H1 (cell line): ENCODE measurements around the gene GALNT9. TPM values are rescaled to one million over a fixed set of nuclear protein-coding genes. Genes with fewer than 3 reads are reported as not detected.

Source experiments
- CBX5 ChIP-seq: fragments of 300-800, 300-1000 bp; sonication (generic); IDR thresholded peaks from 2 replicates; pipeline ENCODE4 v1.7.1; 2016; ENCODE audit warnings: antibody characterized with exemption, low read length, low read depth
- CBX8 ChIP-seq: fragments of 300-800, 300-1000 bp; sonication (generic); IDR thresholded peaks from 2 replicates; pipeline ENCODE4 v1.7.1; 2016; ENCODE audit warnings: low read depth, low read length, borderline replicate concordance
- CHD1 ChIP-seq: IDR thresholded peaks from 2 replicates; pipeline ENCODE4 v1.6.1; 2012; ENCODE audit warnings: low read depth, low read length, improper control_type of control experiment
- GTF2F1 ChIP-seq: IDR thresholded peaks from 2 replicates; pipeline ENCODE4 v1.6.1; 2012; ENCODE audit warnings: low read depth, low read length, improper control_type of control experiment, borderline replicate concordance
- JUN ChIP-seq: IDR thresholded peaks from 2 replicates; pipeline ENCODE4 v1.6.1; 2011; ENCODE audit warnings: low read depth, mild to moderate bottlenecking, improper control_type of control experiment, low read length
- NANOG ChIP-seq: IDR thresholded peaks from 2 replicates; pipeline ENCODE4 v1.6.1; 2011; ENCODE audit warnings: low read length, low read depth, mild to moderate bottlenecking, inconsistent platforms; ENCODE audit not compliant: insufficient read depth, poor library complexity, severe bottlenecking
- POLR2AphosphoS5 ChIP-seq: IDR thresholded peaks from 2 replicates; pipeline ENCODE4 v1.6.1; 2011; ENCODE audit warnings: low read depth, low read length
- RNF2 ChIP-seq: fragments of 200-900, 300-1000 bp; sonication (generic); IDR thresholded peaks from 2 replicates; pipeline ENCODE4 v1.7.1; 2016; ENCODE audit warnings: borderline replicate concordance, low read depth, mild to moderate bottlenecking, antibody characterized with exemption, low read length; ENCODE audit not compliant: poor library complexity, severe bottlenecking; ENCODE audit errors: missing control alignments
- USF2 ChIP-seq: IDR thresholded peaks from 2 replicates; pipeline ENCODE4 v1.6.1; 2011; ENCODE audit warnings: low read length, improper control_type of control experiment
- polyA plus RNA-seq, 7 experiments: library from polyadenylated mRNA; depleted of rRNA in 3 of 7; stranded (reverse) in 5 of 7; unstranded in 2 of 7; fragments of >200 nt in 5 of 7; fragments of 200-250 nt in 2 of 7; gene quantifications; 1 replicate in 5 of 7; 2 replicates in 1 of 7; 4 replicates in 1 of 7; pipeline versions ENCODE4 v1.2.1 to v1.2.3, GENCODE V29; 2011 to 2013; ENCODE audit warnings: missing spikeins in 2 of 7, mixed read lengths in 2 of 7
- total RNA-seq: library from RNA; stranded (reverse); fragmentation: NEBNext Ultra II Directional; extraction: Animal tissue kit (Norgen Biotek cat#: 25700); gene quantifications from 2 replicates; pipeline ENCODE4 v1.2.1, GENCODE V29; 2021

GALNT9 gene
- total and polyA plus RNA-seq, 2 of the 8 experiments (the other 6 are each of a cell fraction or from before 2014, with no cell fraction given) = 2.0 to 3.6 TPM

DNA sequence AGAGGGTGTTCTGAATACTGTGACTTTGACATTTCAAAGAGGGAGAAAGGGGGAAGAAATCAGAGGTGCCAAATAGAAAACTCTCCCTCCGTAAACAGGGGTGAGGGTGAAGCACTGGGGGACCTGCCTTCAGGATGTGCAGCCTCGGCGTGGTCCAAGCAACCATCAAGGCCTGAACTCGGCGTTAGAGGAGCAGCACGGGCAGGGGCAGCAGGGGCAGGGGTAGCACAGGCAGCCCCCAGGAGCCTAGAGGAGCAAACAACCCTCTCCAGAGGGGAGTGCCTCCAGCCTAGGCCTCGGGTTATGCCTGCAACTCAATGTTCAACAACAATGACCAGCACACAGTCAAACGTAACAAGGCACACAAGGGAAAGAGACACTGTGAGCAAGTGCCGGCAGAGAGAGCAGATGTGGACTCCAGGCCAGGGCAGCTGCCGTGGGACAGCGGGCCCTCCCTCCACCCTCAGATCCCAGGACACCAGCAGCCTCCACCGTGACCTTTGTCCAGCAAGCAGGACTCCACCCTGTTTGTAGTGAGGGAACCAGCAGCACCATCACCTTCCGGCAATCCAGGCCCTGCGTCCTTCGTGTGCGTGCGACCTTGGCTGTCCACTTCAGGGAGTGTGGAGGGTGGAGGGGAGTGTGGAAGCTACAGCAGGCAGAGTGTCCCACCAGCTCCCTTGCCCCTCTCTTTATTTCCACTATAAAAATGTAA, 18.0 kb downstream of the GALNT9 start (continued):
- no peak for TF ChIP-seq RNF2
- TF ChIP-seq CBX8 = no peak
- TF ChIP-seq NANOG = no peak
- TF ChIP-seq CHD1 = no peak
- TF ChIP-seq JUN = no peak
- no peak for TF ChIP-seq POLR2AphosphoS5
- TF ChIP-seq GTF2F1 = no peak
- no peak for TF ChIP-seq CBX5
- TF ChIP-seq USF2 = no peak
